SK-N-SH (cell line): ENCODE results near the gene MINDY3.

ENCODE experiments used
- ELF1 ChIP-seq: IDR thresholded peaks from 2 replicates; pipeline ENCODE4 v1.4.0; 2012
- EP300 ChIP-seq, 2 experiments: IDR thresholded peaks; 2 replicates each; pipeline versions ENCODE4 v1.4.0 to v1.6.1; 2012; ENCODE audit warnings: borderline replicate concordance in 1 of 2, low read depth in 1 of 2, low read length in 1 of 2
- FOXJ3 ChIP-seq: sonication (generic); formaldehyde crosslinking; IDR thresholded peaks from 2 replicates; pipeline ENCODE4 v1.5.1; 2020; ENCODE audit warnings: mild to moderate bottlenecking, missing genetic modification reagents
- GABPA ChIP-seq: IDR thresholded peaks from 2 replicates; pipeline ENCODE4 v1.4.0; 2012; ENCODE audit warnings: low read depth, mild to moderate bottlenecking
- MXI1 ChIP-seq: IDR thresholded peaks from 2 replicates; pipeline ENCODE4 v1.6.1; 2012; ENCODE audit warnings: mild to moderate bottlenecking, low read depth, low read length, improper control_type of control experiment
- POLR2AphosphoS5 ChIP-seq: IDR thresholded peaks from 2 replicates; pipeline ENCODE4 v1.6.1; 2012; ENCODE audit warnings: low read depth, low read length
- RCOR1 ChIP-seq: fragments of 150-350 bp; IDR thresholded peaks from 2 replicates; pipeline ENCODE4 v1.6.1; 2017; ENCODE audit warnings: antibody characterized with exemption, low read length
- RFX5 ChIP-seq: IDR thresholded peaks from 2 replicates; pipeline ENCODE4 v1.6.1; 2012; ENCODE audit warnings: mild to moderate bottlenecking, improper control_type of control experiment, low read length
- SMC3 ChIP-seq: IDR thresholded peaks from 2 replicates; pipeline ENCODE4 v1.6.1; 2012; ENCODE audit warnings: low read depth, low read length, improper control_type of control experiment
- TEAD4 ChIP-seq: IDR thresholded peaks from 2 replicates; pipeline ENCODE4 v1.4.0; 2012; ENCODE audit warnings: mild to moderate bottlenecking, borderline replicate concordance; ENCODE audit not compliant: insufficient read depth
- TF ChIP-seq, protein P1 (sequence below): fragments of 200-600 bp; sonication (generic); IDR thresholded peaks from 2 replicates; pipeline ENCODE4 v1.6.1; 2017; ENCODE audit warnings: antibody characterized with exemption, mild to moderate bottlenecking, moderate library complexity
- TF ChIP-seq, protein P2 (sequence below): IDR thresholded peaks from 2 replicates; pipeline ENCODE4 v1.4.0; 2012; ENCODE audit warnings: low read depth
- TF ChIP-seq, protein P3 (sequence below): IDR thresholded peaks from 2 replicates; pipeline ENCODE4 v1.6.1; 2012; ENCODE audit warnings: mild to moderate bottlenecking, low read depth, low read length, moderate library complexity
- TF ChIP-seq, protein P4 (sequence below): fragments of 150-350 bp; IDR thresholded peaks from 2 replicates; pipeline ENCODE4 v1.6.1; 2017; ENCODE audit warnings: antibody characterized with exemption, low read length, low read depth, borderline replicate concordance

DNA sequence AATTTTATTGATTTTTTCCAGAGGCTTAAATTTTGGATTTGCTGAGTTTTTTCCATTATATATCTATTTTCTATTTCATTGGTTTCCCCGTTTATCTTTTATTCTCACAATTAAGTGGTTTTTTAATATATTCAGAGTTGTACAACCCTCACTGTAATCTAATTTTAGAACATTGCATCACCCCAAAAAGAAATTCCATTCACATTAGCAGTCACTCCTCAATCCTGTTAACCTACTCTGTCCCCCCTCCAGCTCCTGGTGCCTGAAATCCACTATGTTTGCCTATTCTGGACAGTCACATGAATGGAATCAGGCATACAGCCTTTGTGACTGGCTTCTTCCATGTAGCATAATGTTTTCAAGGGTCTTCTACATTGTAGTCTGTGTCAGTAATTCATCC is 84.8 kb downstream of the MINDY3 start:
- TF ChIP-seq, protein P1, sequence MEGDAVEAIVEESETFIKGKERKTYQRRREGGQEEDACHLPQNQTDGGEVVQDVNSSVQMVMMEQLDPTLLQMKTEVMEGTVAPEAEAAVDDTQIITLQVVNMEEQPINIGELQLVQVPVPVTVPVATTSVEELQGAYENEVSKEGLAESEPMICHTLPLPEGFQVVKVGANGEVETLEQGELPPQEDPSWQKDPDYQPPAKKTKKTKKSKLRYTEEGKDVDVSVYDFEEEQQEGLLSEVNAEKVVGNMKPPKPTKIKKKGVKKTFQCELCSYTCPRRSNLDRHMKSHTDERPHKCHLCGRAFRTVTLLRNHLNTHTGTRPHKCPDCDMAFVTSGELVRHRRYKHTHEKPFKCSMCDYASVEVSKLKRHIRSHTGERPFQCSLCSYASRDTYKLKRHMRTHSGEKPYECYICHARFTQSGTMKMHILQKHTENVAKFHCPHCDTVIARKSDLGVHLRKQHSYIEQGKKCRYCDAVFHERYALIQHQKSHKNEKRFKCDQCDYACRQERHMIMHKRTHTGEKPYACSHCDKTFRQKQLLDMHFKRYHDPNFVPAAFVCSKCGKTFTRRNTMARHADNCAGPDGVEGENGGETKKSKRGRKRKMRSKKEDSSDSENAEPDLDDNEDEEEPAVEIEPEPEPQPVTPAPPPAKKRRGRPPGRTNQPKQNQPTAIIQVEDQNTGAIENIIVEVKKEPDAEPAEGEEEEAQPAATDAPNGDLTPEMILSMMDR: no peak
- no peak for TF ChIP-seq POLR2AphosphoS5
- TF ChIP-seq RFX5: no peak
- TF ChIP-seq EP300 (IDR thresholded peaks at IDR 0.05; ENCODE audit: borderline replicate concordance in 1 of 2, low read depth in 1 of 2, low read length in 1 of 2): no peak
- TF ChIP-seq, protein P2, sequence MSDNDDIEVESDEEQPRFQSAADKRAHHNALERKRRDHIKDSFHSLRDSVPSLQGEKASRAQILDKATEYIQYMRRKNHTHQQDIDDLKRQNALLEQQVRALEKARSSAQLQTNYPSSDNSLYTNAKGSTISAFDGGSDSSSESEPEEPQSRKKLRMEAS: no peak
- no peak for TF ChIP-seq RCOR1
- no peak for TF ChIP-seq FOXJ3 (CRISPR knock-in tag)
- no peak for TF ChIP-seq GABPA
- TF ChIP-seq ELF1: no peak
- TF ChIP-seq, protein P3, sequence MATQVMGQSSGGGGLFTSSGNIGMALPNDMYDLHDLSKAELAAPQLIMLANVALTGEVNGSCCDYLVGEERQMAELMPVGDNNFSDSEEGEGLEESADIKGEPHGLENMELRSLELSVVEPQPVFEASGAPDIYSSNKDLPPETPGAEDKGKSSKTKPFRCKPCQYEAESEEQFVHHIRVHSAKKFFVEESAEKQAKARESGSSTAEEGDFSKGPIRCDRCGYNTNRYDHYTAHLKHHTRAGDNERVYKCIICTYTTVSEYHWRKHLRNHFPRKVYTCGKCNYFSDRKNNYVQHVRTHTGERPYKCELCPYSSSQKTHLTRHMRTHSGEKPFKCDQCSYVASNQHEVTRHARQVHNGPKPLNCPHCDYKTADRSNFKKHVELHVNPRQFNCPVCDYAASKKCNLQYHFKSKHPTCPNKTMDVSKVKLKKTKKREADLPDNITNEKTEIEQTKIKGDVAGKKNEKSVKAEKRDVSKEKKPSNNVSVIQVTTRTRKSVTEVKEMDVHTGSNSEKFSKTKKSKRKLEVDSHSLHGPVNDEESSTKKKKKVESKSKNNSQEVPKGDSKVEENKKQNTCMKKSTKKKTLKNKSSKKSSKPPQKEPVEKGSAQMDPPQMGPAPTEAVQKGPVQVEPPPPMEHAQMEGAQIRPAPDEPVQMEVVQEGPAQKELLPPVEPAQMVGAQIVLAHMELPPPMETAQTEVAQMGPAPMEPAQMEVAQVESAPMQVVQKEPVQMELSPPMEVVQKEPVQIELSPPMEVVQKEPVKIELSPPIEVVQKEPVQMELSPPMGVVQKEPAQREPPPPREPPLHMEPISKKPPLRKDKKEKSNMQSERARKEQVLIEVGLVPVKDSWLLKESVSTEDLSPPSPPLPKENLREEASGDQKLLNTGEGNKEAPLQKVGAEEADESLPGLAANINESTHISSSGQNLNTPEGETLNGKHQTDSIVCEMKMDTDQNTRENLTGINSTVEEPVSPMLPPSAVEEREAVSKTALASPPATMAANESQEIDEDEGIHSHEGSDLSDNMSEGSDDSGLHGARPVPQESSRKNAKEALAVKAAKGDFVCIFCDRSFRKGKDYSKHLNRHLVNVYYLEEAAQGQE: no peak
- TF ChIP-seq SMC3: no peak
- no peak for TF ChIP-seq MXI1
- TF ChIP-seq TEAD4: no peak
- TF ChIP-seq, protein P4, sequence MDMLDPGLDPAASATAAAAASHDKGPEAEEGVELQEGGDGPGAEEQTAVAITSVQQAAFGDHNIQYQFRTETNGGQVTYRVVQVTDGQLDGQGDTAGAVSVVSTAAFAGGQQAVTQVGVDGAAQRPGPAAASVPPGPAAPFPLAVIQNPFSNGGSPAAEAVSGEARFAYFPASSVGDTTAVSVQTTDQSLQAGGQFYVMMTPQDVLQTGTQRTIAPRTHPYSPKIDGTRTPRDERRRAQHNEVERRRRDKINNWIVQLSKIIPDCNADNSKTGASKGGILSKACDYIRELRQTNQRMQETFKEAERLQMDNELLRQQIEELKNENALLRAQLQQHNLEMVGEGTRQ: no peak
